ENCODE measurements around the gene LGI1.

GRCh38 chr10:93838278-93838677, 80.5 kb downstream of the LGI1 start:
- TF ChIP-seq EZH2phosphoT487 (IDR thresholded peaks at IDR 0.05; ENCODE audit: insufficient read depth, low read depth): no peak
- no peak for TF ChIP-seq EZH2 (IDR thresholded peaks at IDR 0.05; ENCODE audit: insufficient read depth, poor library complexity, severe bottlenecking)
